ENCODE results near the gene ZCCHC8.

GRCh38 chr12:122481861-122482260, 18.9 kb downstream of the ZCCHC8 start:
- TF ChIP-seq CTCF (IDR thresholded peaks at IDR 0.05) (no peak), POLR2A (IDR thresholded peaks at IDR 0.05) (no peak)

Data from esophagus squamous epithelium (tissue), 4 donors.